Liver (tissue), 9 donors: ENCODE measurements around the gene FCF1. TPM values are rescaled to one million over a fixed set of nuclear protein-coding genes. Genes with fewer than 3 reads are reported as not detected.

Experiments
- DNase-seq: peaks from one replicate; pipeline ENCODE4 v3.0.0-alpha.2; 2017; ENCODE audit warnings: low spot score
- H3K27ac ChIP-seq, 2 donors: one replicate each; pipeline ENCODE4 v1.7.0; 2013; ENCODE audit warnings: inconsistent platforms in 2 of 2, low read length in 2 of 2, control low read depth in 1 of 2, low read depth in 1 of 2, mild to moderate bottlenecking in 1 of 2
- H3K27me3 ChIP-seq, 4 donors: one replicate each; pipeline versions ENCODE4 v1.6.1 to v1.7.0; 2013; ENCODE audit warnings: low read length in 3 of 4, inconsistent platforms in 1 of 4, mild to moderate bottlenecking in 1 of 4, moderate library complexity in 1 of 4; ENCODE audit not compliant: control insufficient read depth in 4 of 4, insufficient read depth in 4 of 4
- H3K36me3 ChIP-seq, 4 donors: one replicate each; pipeline versions ENCODE4 v1.6.1 to v1.7.0; 2013; ENCODE audit warnings: low read length in 3 of 4, mild to moderate bottlenecking in 3 of 4, low read depth in 1 of 4, moderate library complexity in 1 of 4; ENCODE audit not compliant: control insufficient read depth in 4 of 4, insufficient read depth in 3 of 4
- H3K4me1 ChIP-seq, 4 donors: one replicate each; pipeline versions ENCODE4 v1.6.1 to v1.7.0; 2013; ENCODE audit warnings: low read length in 3 of 4, mild to moderate bottlenecking in 3 of 4, moderate library complexity in 1 of 4; ENCODE audit not compliant: control insufficient read depth in 4 of 4, insufficient read depth in 4 of 4
- H3K4me3 ChIP-seq, 3 donors: one replicate each; pipeline versions ENCODE4 v1.6.1 to v1.7.0; 2013; ENCODE audit warnings: low read length in 3 of 3, control low read depth in 1 of 3, low read depth in 1 of 3, mild to moderate bottlenecking in 1 of 3
- H3K9ac ChIP-seq, 2 donors: one replicate each; pipeline ENCODE4 v1.7.0; 2013; ENCODE audit warnings: low read length in 2 of 2, mild to moderate bottlenecking in 2 of 2, moderate library complexity in 2 of 2, control low read depth in 1 of 2, low read depth in 1 of 2
- H3K9me3 ChIP-seq, 4 donors: one replicate each; pipeline versions ENCODE4 v1.6.1 to v1.7.0; 2013; ENCODE audit warnings: low read length in 3 of 4; ENCODE audit not compliant: control insufficient read depth in 4 of 4
- EGR1 ChIP-seq, 2 donors: IDR thresholded peaks; 2 replicates each; pipeline ENCODE4 v1.6.1; 2016 to 2018; ENCODE audit warnings: antibody characterized with exemption in 2 of 2, low read depth in 2 of 2
- FOXA1 ChIP-seq: IDR thresholded peaks from 2 replicates; pipeline ENCODE4 v1.6.1; 2016; ENCODE audit warnings: antibody characterized with exemption
- GABPA ChIP-seq, 2 donors: IDR thresholded peaks in 1 of 2; conservative IDR thresholded peaks in 1 of 2; 2 replicates each; pipeline ENCODE4 v1.6.1; 2016; ENCODE audit warnings: antibody characterized with exemption in 2 of 2, mild to moderate bottlenecking in 1 of 2, moderate library complexity in 1 of 2
- HNF4A ChIP-seq, 2 donors: conservative IDR thresholded peaks; 2 replicates each; pipeline ENCODE4 v1.6.1; 2016; ENCODE audit warnings: antibody characterized with exemption in 2 of 2, mild to moderate bottlenecking in 2 of 2
- HNF4G ChIP-seq: IDR thresholded peaks from 2 replicates; pipeline ENCODE4 v1.6.1; 2016; ENCODE audit warnings: antibody characterized with exemption
- REST ChIP-seq: IDR thresholded peaks from 2 replicates; pipeline ENCODE4 v1.6.1; 2016; ENCODE audit warnings: antibody characterized with exemption, mild to moderate bottlenecking
- SP1 ChIP-seq: IDR thresholded peaks from 2 replicates; pipeline ENCODE4 v1.6.1; 2018; ENCODE audit warnings: antibody characterized with exemption, mild to moderate bottlenecking
- TAF1 ChIP-seq: conservative IDR thresholded peaks from 2 replicates; pipeline ENCODE4 v1.6.1; 2016; ENCODE audit warnings: antibody characterized with exemption, mild to moderate bottlenecking
- YY1 ChIP-seq: IDR thresholded peaks from 2 replicates; pipeline ENCODE4 v1.6.1; 2016; ENCODE audit warnings: antibody characterized with exemption, mild to moderate bottlenecking
- ZBTB33 ChIP-seq: IDR thresholded peaks from 2 replicates; pipeline ENCODE4 v1.6.1; 2016; ENCODE audit warnings: antibody characterized with exemption
- WGBS: extraction: QIAGEN DNeasy Blood & Tissue Kit; methylation state at CpG from one replicate; pipeline ENCODE4 v1.1.7; 2013; 5-methylcytosine and 5-hydroxymethylcytosine counted together
- polyA plus RNA-seq, 2 donors: library from polyadenylated mRNA; stranded (reverse) in 1 of 2; unstranded in 1 of 2; fragments of 200-250 nt in 1 of 2; fragments of >200 nt in 1 of 2; fragmentation: Nextera tagmentation in 1 of 2; extraction: Ambion mirVana in 1 of 2; gene quantifications; one replicate each; pipeline versions ENCODE4 v1.2.1 to v1.2.3, GENCODE V29; 2013 to 2015
- total RNA-seq, 2 donors: library from RNA; depleted of rRNA; stranded (reverse); fragments of >200 nt; gene quantifications; one replicate each; pipeline ENCODE4 v1.2.3, GENCODE V29; 2014
- TF ChIP-seq, protein P1 (sequence below): fragments of 150-350 bp; IDR thresholded peaks from 2 replicates; pipeline ENCODE4 v1.5.1; 2017; ENCODE audit warnings: improper control_type of control experiment, low read depth, low read length; ENCODE audit not compliant: missing input control
- TF ChIP-seq, protein P2 (sequence below): IDR thresholded peaks from 2 replicates; pipeline ENCODE4 v1.6.1; 2016; ENCODE audit warnings: antibody characterized with exemption
- TF ChIP-seq, protein P3 (sequence below): IDR thresholded peaks from 2 replicates; pipeline ENCODE4 v1.6.1; 2016; ENCODE audit warnings: antibody characterized with exemption
- donor health status: healthy.
- donor health status: healthy.
- donor health status: healthy.
- donor health status: healthy.
- donor health status: healthy.

FCF1 gene
- total and polyA plus RNA-seq, 4 donors = 3.7 to 15.3 (median 13.6) TPM

GRCh38 chr14:74703043-74703442, 9.9 kb upstream of the FCF1 start:
- H3K9me3 ChIP-seq = no peaks in the 10 kb centered on the region
- no peak for TF ChIP-seq EGR1 (IDR thresholded peaks at IDR 0.05; ENCODE audit: low read depth in 2 of 2)
- no peak for TF ChIP-seq TAF1
- TF ChIP-seq GABPA (IDR thresholded peaks at IDR 0.05 in 1 of 2, conservative IDR thresholded peaks at IDR 0.05 in 1 of 2) = no peak
- 95% methylated on average over 3 of the region's 3 CpGs for WGBS
- H3K27ac ChIP-seq = no peak overlapping the region
- DNase-seq = no peak
- no peak overlapping the region for H3K9ac ChIP-seq
- peaks cover 0 to 2% (median 0%) of the 10 kb centered on the region in 4 donors for H3K4me1 ChIP-seq
- no peak overlapping the region for H3K4me3 ChIP-seq
- no peaks in the 10 kb centered on the region for H3K36me3 ChIP-seq
- H3K27me3 ChIP-seq = no peaks in the 10 kb centered on the region

DNA sequence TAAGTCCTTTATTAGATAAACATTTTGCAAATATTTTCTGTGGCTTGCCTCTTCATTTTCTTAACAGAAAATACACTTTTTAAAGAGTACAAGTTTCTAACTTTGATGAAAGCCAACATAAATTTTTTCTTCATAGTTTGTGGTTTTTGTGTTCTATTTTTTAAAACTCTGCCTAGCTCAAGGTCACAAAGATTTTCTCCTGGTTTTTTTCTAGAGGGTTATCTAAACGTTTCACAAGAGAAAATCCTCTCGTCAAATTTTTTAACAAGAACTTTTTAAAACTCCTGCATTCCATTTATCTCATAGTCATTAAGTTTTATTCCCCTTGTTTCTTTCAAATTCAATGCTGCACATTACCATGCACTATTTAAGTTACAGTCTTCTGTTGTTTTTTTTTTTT, 8.3 kb upstream of the FCF1 start:
- Histone ChIP-seq H3K9ac (no peak overlapping the region), H3K9me3 (no peaks in the 10 kb centered on the region), H3K36me3 (no peaks in the 10 kb centered on the region), H3K4me3 (no peak overlapping the region), H3K27me3 (no peaks in the 10 kb centered on the region), H3K27ac (no peak overlapping the region), H3K4me1 (peaks cover 0 to 4% (median under 1%) of the 10 kb centered on the region in 4 donors)
- WGBS = 61% methylated on average over 2 of the region's 2 CpGs
- DNase-seq = no peak
- TF ChIP-seq HNF4A (conservative IDR thresholded peaks at IDR 0.05) (no peak), GABPA (IDR thresholded peaks at IDR 0.05 in 1 of 2, conservative IDR thresholded peaks at IDR 0.05 in 1 of 2) (no peak), SP1 (no peak), TAF1 (no peak), FOXA1 (no peak), HNF4G (no peak), ZBTB33 (no peak), EGR1 (IDR thresholded peaks at IDR 0.05; ENCODE audit: low read depth in 2 of 2) (no peak)
- TF ChIP-seq, protein P1, sequence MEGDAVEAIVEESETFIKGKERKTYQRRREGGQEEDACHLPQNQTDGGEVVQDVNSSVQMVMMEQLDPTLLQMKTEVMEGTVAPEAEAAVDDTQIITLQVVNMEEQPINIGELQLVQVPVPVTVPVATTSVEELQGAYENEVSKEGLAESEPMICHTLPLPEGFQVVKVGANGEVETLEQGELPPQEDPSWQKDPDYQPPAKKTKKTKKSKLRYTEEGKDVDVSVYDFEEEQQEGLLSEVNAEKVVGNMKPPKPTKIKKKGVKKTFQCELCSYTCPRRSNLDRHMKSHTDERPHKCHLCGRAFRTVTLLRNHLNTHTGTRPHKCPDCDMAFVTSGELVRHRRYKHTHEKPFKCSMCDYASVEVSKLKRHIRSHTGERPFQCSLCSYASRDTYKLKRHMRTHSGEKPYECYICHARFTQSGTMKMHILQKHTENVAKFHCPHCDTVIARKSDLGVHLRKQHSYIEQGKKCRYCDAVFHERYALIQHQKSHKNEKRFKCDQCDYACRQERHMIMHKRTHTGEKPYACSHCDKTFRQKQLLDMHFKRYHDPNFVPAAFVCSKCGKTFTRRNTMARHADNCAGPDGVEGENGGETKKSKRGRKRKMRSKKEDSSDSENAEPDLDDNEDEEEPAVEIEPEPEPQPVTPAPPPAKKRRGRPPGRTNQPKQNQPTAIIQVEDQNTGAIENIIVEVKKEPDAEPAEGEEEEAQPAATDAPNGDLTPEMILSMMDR = no peak
- TF ChIP-seq, protein P2, sequence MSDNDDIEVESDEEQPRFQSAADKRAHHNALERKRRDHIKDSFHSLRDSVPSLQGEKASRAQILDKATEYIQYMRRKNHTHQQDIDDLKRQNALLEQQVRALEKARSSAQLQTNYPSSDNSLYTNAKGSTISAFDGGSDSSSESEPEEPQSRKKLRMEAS = no peak

DNA sequence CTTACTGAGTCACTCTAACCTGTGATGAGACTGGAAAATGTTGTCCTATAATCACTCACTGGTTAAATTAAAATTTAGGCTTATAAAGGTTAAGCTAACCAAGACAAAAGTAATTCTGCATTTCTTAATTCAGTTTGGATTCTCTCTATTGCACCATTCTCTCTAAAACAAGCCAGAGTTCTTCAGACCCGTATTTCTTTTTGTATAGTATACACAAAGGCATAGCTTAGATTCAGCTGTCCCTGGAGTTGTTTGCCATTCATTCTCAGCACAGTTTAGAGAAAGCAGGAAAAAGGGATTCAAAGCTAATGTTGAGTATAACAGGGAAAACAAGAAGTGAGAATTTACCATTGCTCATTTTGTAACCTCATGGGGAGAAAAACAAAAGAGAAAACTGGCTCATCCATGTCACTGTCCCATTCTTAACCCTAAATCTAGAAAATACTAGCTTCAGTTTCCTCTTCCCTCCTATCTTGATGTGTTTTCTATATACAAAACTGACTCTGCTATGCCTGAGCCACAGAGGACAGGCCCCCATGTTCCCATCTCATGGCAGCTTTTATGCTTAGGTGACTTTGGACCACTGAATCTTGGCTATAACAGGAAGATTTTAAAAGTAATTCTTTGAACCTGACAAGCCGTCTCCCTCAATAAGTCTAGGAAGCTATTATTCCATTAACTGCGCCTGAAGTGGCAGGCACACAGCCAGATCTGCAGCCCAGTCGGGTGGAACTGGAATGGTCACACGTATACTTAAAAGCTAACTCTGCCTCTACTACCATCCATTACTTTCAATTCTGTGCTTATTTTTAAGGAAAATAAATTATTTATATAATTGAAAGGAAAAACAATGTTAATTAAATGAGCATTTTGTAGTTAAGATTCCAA, 7.1 kb upstream of the FCF1 start:
- Histone ChIP-seq H3K9ac (no peak overlapping the region), H3K27ac (no peak overlapping the region), H3K4me1 (peaks cover 0 to 9% (median 2%) of the 10 kb centered on the region in 4 donors), H3K9me3 (no peaks in the 10 kb centered on the region), H3K36me3 (no peaks in the 10 kb centered on the region), H3K27me3 (no peaks in the 10 kb centered on the region), H3K4me3 (no peak overlapping the region)
- WGBS = 77% methylated on average over 5 of the region's 5 CpGs
- DNase-seq = no peak
- TF ChIP-seq YY1 (no peak), REST (no peak), HNF4A (conservative IDR thresholded peaks at IDR 0.05) (no peak), GABPA (IDR thresholded peaks at IDR 0.05 in 1 of 2, conservative IDR thresholded peaks at IDR 0.05 in 1 of 2) (no peak)
- TF ChIP-seq, protein P3, sequence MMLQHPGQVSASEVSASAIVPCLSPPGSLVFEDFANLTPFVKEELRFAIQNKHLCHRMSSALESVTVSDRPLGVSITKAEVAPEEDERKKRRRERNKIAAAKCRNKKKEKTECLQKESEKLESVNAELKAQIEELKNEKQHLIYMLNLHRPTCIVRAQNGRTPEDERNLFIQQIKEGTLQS = no peak
- TF ChIP-seq, protein P1 = no peak
